Measurements from ENCODE around the gene SLCO2B1. TPM values are rescaled to one million over a fixed set of nuclear protein-coding genes. Genes with fewer than 3 reads are reported as not detected.
"Not testable (repeated sequence)": the region's sequence is repeated elsewhere in the genome, so short reads cannot be mapped to it uniquely, and the experiment has no call there.

SLCO2B1 gene, protein sequence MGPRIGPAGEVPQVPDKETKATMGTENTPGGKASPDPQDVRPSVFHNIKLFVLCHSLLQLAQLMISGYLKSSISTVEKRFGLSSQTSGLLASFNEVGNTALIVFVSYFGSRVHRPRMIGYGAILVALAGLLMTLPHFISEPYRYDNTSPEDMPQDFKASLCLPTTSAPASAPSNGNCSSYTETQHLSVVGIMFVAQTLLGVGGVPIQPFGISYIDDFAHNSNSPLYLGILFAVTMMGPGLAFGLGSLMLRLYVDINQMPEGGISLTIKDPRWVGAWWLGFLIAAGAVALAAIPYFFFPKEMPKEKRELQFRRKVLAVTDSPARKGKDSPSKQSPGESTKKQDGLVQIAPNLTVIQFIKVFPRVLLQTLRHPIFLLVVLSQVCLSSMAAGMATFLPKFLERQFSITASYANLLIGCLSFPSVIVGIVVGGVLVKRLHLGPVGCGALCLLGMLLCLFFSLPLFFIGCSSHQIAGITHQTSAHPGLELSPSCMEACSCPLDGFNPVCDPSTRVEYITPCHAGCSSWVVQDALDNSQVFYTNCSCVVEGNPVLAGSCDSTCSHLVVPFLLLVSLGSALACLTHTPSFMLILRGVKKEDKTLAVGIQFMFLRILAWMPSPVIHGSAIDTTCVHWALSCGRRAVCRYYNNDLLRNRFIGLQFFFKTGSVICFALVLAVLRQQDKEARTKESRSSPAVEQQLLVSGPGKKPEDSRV
- 9.4 TPM for total RNA-seq

DNA sequence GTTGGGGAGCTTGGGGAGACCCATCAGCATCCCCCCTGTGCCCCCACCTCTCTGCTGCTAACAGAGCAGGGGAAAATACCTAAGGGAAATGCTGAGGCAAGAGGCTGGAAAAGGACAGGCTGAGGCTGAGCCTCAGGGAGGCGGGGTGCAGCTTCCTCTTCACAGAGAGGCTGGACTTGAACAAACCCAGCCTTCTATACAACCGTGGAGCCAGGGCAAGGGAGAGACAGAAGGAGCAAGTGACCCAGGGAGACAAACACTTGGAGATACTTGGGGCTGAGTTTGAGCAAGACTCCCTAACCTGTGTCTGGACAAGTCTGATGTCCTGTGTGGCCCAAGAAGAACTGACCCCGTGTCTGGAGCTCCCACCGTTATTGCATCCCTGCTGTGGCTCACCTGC, at the start of gene SLCO2B1:
Gene SLCO2B1, plus strand, starts transcription at position 229 of the 400 bp plus-strand sequence. CDS start 275 bp downstream, outside the sequence.
- Histone ChIP-seq H3K27ac (ENCODE audit: low read depth, low read length) (no peak within 1 kb of the TSS), H3K27me3 (ENCODE audit: control insufficient read depth in 3 of 3, insufficient read depth in 3 of 3, low read length in 3 of 3) (peaks cover 0 to 15% (median 4%) of the 10 kb centered on the region in 3 donors), H3K36me3 (ENCODE audit: control insufficient read depth in 3 of 3, insufficient read depth in 3 of 3, low read length in 3 of 3) (no peaks in the 10 kb centered on the region), H3K9me3 (ENCODE audit: control insufficient read depth in 3 of 3, low read length in 3 of 3) (no peaks in the 10 kb centered on the region), H3K4me3 (ENCODE audit: low read length in 3 of 3) (peak within 1 kb of the TSS; percentile 54 to 66 (median 58)), H3K4me1 (ENCODE audit: control insufficient read depth in 3 of 3, insufficient read depth in 3 of 3, low read length in 3 of 3) (peaks cover 12 to 18% (median 15%) of the 10 kb centered on the region in 3 donors), H3K9ac (ENCODE audit: low read depth in 1 of 3, low read length in 3 of 3) (peak within 1 kb of the TSS in 2 of 3 donors; percentile 50 to 68)

DNA sequence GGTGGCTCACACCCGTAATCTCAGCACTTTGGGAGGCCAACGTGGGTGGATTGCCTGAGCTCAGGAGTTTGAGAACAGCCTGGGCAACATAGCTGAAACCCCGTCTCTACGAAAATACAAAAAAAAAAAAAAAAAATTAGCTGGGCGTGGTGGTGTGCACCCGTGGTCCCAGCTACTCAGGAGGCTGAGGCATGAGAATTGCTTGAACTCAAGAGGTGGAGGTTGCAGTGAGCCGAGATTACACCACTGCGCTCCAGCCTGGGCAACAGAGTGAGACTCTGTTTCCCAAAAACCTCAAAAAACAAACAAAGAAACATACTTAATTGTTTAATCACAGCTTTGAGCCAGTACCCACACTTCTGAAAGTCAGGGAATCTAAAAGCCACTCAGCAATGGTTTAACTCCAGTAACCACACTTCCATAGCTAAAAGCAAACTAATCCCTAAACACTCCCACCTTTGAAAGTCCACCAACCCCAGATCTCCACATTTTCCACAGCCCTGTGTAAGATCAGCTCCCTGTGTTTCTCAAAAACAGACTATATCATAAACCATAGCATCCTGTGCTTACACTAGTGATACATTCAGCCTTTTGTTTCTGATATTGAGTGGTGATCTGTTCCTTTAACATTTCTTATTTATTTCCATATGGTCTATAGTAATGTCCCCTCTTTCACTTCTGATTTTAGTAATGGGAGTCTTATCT, 49.3 kb upstream of the SLCO2B1 start:
- Histone ChIP-seq H3K9me3 (ENCODE audit: control insufficient read depth in 3 of 3, low read length in 3 of 3) (no peaks in the 10 kb centered on the region), H3K27me3 (ENCODE audit: control insufficient read depth in 3 of 3, insufficient read depth in 3 of 3, low read length in 3 of 3) (peaks cover 3 to 8% (median 7%) of the 10 kb centered on the region in 3 donors), H3K4me3 (ENCODE audit: low read length in 3 of 3) (no peak overlapping the region), H3K4me1 (ENCODE audit: control insufficient read depth in 3 of 3, insufficient read depth in 3 of 3, low read length in 3 of 3) (no peaks in the 10 kb centered on the region), H3K9ac (ENCODE audit: low read depth in 1 of 3, low read length in 3 of 3) (no peak overlapping the region), H3K27ac (ENCODE audit: low read depth, low read length) (no peak overlapping the region), H3K36me3 (ENCODE audit: control insufficient read depth in 3 of 3, insufficient read depth in 3 of 3, low read length in 3 of 3) (no peaks in the 10 kb centered on the region)

DNA sequence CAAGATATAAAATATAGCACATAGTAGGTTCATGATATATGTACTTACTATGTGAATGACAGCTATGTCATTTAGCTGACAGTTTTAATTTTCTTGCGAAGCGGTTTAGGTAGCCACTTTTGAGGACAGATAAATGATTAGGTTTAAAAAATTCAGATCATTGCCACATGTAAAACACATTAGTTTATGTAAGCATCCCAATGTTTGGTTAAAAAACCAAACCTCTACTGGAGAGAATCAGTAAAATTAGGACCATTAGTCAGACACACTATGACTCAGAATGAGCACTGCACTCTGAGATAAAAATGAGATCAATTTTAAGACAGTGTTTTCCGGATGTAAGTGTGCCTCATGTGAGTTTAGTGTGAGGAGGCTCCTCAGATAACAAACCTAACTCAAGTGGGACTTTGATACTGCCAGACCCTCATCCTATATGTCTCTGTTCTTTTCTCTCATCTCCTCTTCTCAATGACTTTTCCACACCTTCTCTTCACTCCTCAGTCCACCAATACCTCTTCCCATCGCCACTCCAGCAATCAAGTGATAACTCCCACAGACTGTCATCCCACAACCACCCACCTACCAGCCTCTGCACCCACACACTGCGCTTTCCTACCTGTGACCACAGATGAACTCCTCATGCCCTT, 47.4 kb upstream of the SLCO2B1 start:
- Histone ChIP-seq H3K9ac (ENCODE audit: low read depth in 1 of 3, low read length in 3 of 3) (no peak overlapping the region), H3K9me3 (ENCODE audit: control insufficient read depth in 3 of 3, low read length in 3 of 3) (no peaks in the 10 kb centered on the region), H3K36me3 (ENCODE audit: control insufficient read depth in 3 of 3, insufficient read depth in 3 of 3, low read length in 3 of 3) (no peaks in the 10 kb centered on the region), H3K4me1 (ENCODE audit: control insufficient read depth in 3 of 3, insufficient read depth in 3 of 3, low read length in 3 of 3) (no peaks in the 10 kb centered on the region), H3K4me3 (ENCODE audit: low read length in 3 of 3) (no peak overlapping the region), H3K27ac (ENCODE audit: low read depth, low read length) (no peak overlapping the region), H3K27me3 (ENCODE audit: control insufficient read depth in 3 of 3, insufficient read depth in 3 of 3, low read length in 3 of 3) (peaks cover 0 to 4% (median 0%) of the 10 kb centered on the region in 3 donors)

DNA sequence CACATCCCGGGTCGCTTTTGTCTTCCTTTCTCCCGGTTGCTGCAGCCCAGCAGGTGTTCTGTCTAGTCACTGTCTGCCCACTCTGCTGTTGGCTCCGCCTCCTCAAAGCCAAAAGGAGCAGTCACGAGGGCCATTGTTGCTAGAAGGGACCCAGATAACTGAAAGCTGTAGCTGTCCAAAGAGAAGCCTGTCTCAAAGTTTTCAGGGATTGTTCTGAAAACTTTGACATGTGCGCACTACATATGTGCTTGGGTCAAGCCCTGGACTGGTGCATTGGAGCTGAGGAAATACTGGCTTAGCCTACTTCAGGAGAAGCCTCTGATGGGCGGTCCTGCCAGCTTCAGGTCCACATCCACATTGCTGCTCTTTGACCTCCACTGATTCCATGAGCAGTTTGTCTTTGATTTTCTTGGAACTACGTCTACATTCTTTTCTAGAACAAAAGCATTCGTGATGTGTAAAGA, 45.4 kb upstream of the SLCO2B1 start:
- Histone ChIP-seq H3K4me1 (ENCODE audit: control insufficient read depth in 3 of 3, insufficient read depth in 3 of 3, low read length in 3 of 3) (no peaks in the 10 kb centered on the region), H3K27me3 (ENCODE audit: control insufficient read depth in 3 of 3, insufficient read depth in 3 of 3, low read length in 3 of 3) (peaks cover 0 to 4% (median 0%) of the 10 kb centered on the region in 3 donors), H3K9ac (ENCODE audit: low read depth in 1 of 3, low read length in 3 of 3) (no peak overlapping the region), H3K27ac (ENCODE audit: low read depth, low read length) (no peak overlapping the region), H3K4me3 (ENCODE audit: low read length in 3 of 3) (no peak overlapping the region), H3K9me3 (ENCODE audit: control insufficient read depth in 3 of 3, low read length in 3 of 3) (no peaks in the 10 kb centered on the region), H3K36me3 (ENCODE audit: control insufficient read depth in 3 of 3, insufficient read depth in 3 of 3, low read length in 3 of 3) (no peaks in the 10 kb centered on the region)

DNA sequence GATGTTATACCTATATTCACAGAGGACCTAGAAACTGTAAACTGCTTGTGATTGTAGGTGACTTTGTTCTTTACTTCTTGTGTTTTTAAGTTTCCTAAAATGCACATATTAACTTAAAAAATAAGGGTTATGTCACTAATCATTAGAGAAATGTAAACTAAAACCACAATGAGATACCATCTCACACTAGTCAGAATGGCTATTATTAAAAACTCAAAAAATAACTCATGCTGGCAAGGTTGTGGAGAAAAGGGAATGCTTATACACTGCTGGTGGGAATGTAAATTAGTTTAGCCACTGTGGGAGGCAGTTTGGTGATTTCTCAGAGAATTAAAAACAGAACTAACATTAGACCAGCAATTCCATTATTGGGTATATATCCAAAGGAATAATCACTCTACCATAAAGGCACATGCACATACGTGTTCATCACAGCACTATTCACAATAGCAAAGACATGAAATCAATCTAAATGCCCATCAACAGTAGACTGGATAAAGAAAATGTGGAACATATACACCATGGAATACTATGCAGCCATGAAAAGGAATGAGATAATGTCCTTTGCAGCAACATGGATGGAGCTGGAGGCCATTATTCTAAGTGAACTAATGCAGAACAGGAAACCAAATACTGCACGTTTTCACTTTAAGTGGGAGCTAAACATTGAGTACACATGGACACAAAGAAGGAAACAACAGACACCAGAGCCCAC, 44.8 kb upstream of the SLCO2B1 start:
- H3K27me3 ChIP-seq (ENCODE audit: control insufficient read depth in 3 of 3, insufficient read depth in 3 of 3, low read length in 3 of 3); H3K27ac ChIP-seq (ENCODE audit: low read depth, low read length); H3K4me3 ChIP-seq (ENCODE audit: low read length in 3 of 3): not testable (repeated sequence)

DNA sequence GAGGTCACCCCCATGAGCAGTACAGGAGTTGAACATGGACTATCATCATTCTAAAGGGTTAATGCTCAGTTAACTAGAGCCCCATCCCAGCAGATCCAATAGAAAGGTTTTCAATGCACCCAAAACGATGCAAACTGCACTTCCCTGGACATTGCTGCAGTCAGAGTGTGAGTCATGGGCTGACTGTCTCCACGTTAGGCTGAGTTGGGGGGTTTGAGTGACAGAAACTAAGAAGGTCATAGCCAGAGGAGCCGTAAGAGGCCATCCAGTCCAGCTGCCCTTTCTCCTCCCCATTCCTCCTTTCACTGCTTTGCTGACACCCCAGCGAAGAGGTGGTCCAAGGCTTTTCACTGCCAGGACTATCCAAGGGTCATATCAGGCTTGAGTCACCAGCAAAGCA, 43.7 kb upstream of the SLCO2B1 start:
- Histone ChIP-seq H3K27me3 (ENCODE audit: control insufficient read depth in 3 of 3, insufficient read depth in 3 of 3, low read length in 3 of 3) (peaks cover 0 to 4% (median 0%) of the 10 kb centered on the region in 3 donors), H3K4me3 (ENCODE audit: low read length in 3 of 3) (no peak overlapping the region), H3K36me3 (ENCODE audit: control insufficient read depth in 3 of 3, insufficient read depth in 3 of 3, low read length in 3 of 3) (no peaks in the 10 kb centered on the region), H3K4me1 (ENCODE audit: control insufficient read depth in 3 of 3, insufficient read depth in 3 of 3, low read length in 3 of 3) (no peaks in the 10 kb centered on the region), H3K27ac (ENCODE audit: low read depth, low read length) (no peak overlapping the region), H3K9ac (ENCODE audit: low read depth in 1 of 3, low read length in 3 of 3) (no peak overlapping the region), H3K9me3 (ENCODE audit: control insufficient read depth in 3 of 3, low read length in 3 of 3) (no peaks in the 10 kb centered on the region)

More for the DNA sequence above, 44.8 kb upstream of the SLCO2B1 start:
- not testable (repeated sequence) for H3K9me3 ChIP-seq (ENCODE audit: control insufficient read depth in 3 of 3, low read length in 3 of 3); H3K4me1 ChIP-seq (ENCODE audit: control insufficient read depth in 3 of 3, insufficient read depth in 3 of 3, low read length in 3 of 3); H3K36me3 ChIP-seq (ENCODE audit: control insufficient read depth in 3 of 3, insufficient read depth in 3 of 3, low read length in 3 of 3); H3K9ac ChIP-seq (ENCODE audit: low read depth in 1 of 3, low read length in 3 of 3)

DNA sequence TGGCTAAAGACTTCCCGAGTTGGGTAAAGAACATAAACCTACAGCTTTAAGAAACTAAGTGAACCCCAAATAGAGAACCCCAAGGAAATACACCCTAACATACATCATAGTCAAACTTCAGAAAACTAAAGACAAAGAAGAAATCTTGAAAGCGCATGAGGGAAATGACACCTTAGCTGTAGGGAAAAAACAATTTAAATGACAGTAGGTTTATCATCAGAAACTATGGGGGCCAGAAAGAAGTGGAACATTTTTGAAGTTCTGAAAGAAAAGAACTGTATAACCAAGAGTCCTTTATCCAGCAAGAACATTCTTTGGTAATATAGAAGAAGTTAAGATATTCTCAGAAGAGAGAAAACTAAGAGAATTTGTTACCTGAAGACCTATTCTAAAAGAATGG, 38.7 kb upstream of the SLCO2B1 start:
- H3K27ac ChIP-seq (ENCODE audit: low read depth, low read length) = no peak overlapping the region
- H3K9ac ChIP-seq (ENCODE audit: low read depth in 1 of 3, low read length in 3 of 3) = no peak overlapping the region
- H3K36me3 ChIP-seq (ENCODE audit: control insufficient read depth in 3 of 3, insufficient read depth in 3 of 3, low read length in 3 of 3) = no peaks in the 10 kb centered on the region
- no peak overlapping the region for H3K4me3 ChIP-seq (ENCODE audit: low read length in 3 of 3)
- peaks cover 0 to 2% (median 0%) of the 10 kb centered on the region in 3 donors for H3K9me3 ChIP-seq (ENCODE audit: control insufficient read depth in 3 of 3, low read length in 3 of 3)
- no peaks in the 10 kb centered on the region for H3K27me3 ChIP-seq (ENCODE audit: control insufficient read depth in 3 of 3, insufficient read depth in 3 of 3, low read length in 3 of 3)
- no peaks in the 10 kb centered on the region for H3K4me1 ChIP-seq (ENCODE audit: control insufficient read depth in 3 of 3, insufficient read depth in 3 of 3, low read length in 3 of 3)

DNA sequence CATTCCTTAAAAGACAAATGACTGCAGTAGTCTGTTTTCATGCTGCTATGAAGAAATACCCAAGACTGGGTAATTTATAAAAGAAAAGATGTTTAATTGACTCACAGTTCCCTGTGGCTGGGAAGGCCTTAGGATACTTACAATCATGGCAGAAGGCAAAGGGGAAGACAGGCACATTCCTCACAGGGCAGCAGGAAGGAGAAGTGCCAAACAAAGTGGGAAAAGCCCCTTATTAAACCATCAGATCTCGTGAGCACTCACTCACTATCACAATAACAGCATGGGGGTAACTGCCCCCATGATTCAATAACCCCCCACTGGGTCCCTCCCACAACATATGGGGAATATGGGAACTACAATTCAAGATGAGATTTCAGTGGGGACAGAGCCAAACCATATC, 37.9 kb upstream of the SLCO2B1 start:
- H3K27me3 ChIP-seq (ENCODE audit: control insufficient read depth in 3 of 3, insufficient read depth in 3 of 3, low read length in 3 of 3) = no peaks in the 10 kb centered on the region
- no peak overlapping the region for H3K9ac ChIP-seq (ENCODE audit: low read depth in 1 of 3, low read length in 3 of 3)
- no peak overlapping the region for H3K27ac ChIP-seq (ENCODE audit: low read depth, low read length)
- H3K4me1 ChIP-seq (ENCODE audit: control insufficient read depth in 3 of 3, insufficient read depth in 3 of 3, low read length in 3 of 3) = no peaks in the 10 kb centered on the region
- peaks cover 0 to 2% (median 0%) of the 10 kb centered on the region in 3 donors for H3K9me3 ChIP-seq (ENCODE audit: control insufficient read depth in 3 of 3, low read length in 3 of 3)
- no peak overlapping the region for H3K4me3 ChIP-seq (ENCODE audit: low read length in 3 of 3)
- H3K36me3 ChIP-seq (ENCODE audit: control insufficient read depth in 3 of 3, insufficient read depth in 3 of 3, low read length in 3 of 3) = no peaks in the 10 kb centered on the region

DNA sequence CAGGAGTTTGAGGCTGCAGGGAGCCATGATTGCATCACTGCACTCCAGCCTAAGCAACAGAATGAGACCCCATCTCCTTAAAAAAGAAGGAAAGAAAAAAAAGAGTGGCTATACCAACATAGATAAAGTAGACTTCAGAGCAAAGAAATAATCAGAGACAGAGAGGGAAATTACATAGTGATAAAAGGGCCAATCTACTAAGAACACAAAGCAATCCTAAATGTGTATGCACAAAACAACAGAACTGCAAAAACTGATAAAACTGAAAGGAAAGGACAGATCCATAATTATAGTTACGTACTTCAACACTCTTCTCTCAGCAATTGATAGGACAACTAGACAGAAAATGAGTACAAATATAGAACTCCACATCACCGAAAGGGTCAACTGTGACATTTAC, 36.4 kb upstream of the SLCO2B1 start:
- Histone ChIP-seq H3K36me3 (ENCODE audit: control insufficient read depth in 3 of 3, insufficient read depth in 3 of 3, low read length in 3 of 3) (no peaks in the 10 kb centered on the region), H3K4me3 (ENCODE audit: low read length in 3 of 3) (no peak overlapping the region), H3K27ac (ENCODE audit: low read depth, low read length) (no peak overlapping the region), H3K9ac (ENCODE audit: low read depth in 1 of 3, low read length in 3 of 3) (no peak overlapping the region), H3K4me1 (ENCODE audit: control insufficient read depth in 3 of 3, insufficient read depth in 3 of 3, low read length in 3 of 3) (no peaks in the 10 kb centered on the region), H3K27me3 (ENCODE audit: control insufficient read depth in 3 of 3, insufficient read depth in 3 of 3, low read length in 3 of 3) (no peaks in the 10 kb centered on the region), H3K9me3 (ENCODE audit: control insufficient read depth in 3 of 3, low read length in 3 of 3) (peaks cover 0 to 3% (median 2%) of the 10 kb centered on the region in 3 donors)
